GM12874 (cell line): ENCODE data around the gene DENND1C.

Experiments used
- CTCF ChIP-seq: IDR thresholded peaks from 2 replicates; pipeline ENCODE4 v1.5.1; 2011; ENCODE audit warnings: low read depth, mild to moderate bottlenecking, control low read depth, low read length, moderate library complexity; ENCODE audit not compliant: insufficient read depth

The DENND1C gene

GRCh38 chr19:6453951-6454565 lies 27.5 kb downstream of the DENND1C start:
- no peak for TF ChIP-seq CTCF

GRCh38 chr19:6452899-6453298 lies 28.7 kb downstream of the DENND1C start:
- no peak for TF ChIP-seq CTCF

- TF ChIP-seq CTCF: no peak
Observed at GRCh38 chr19:6452223-6452614, 29.4 kb downstream of the DENND1C start.

- no peak for TF ChIP-seq CTCF
Observed at GRCh38 chr19:6451583-6452222, 29.9 kb downstream of the DENND1C start.

- TF ChIP-seq CTCF: no peak
Observed at GRCh38 chr19:6450166-6450565, 31.4 kb downstream of the DENND1C start.

GRCh38 chr19:6448045-6448444 lies 33.5 kb downstream of the DENND1C start:
- TF ChIP-seq CTCF: no peak

- TF ChIP-seq CTCF: no peak
Observed at GRCh38 chr19:6446452-6446851, 35.1 kb downstream of the DENND1C start.

- TF ChIP-seq CTCF: no peak
Observed at GRCh38 chr19:6443986-6444385, 37.6 kb downstream of the DENND1C start.
